Fibroblast of pulmonary artery (primary cell): Measurements from ENCODE around the gene BRD3OS.

Experiments used
- DNase-seq: peaks from one replicate; pipeline ENCODE4 v3.0.0-alpha.2; 2010; ENCODE audit warnings: low read depth
- H3K4me3 ChIP-seq: replicated peaks from 2 replicates; pipeline ENCODE4 v1.5.1; 2011; ENCODE audit warnings: low read depth, mild to moderate bottlenecking, control low read depth, low read length, moderate library complexity
- CTCF ChIP-seq: IDR thresholded peaks from 2 replicates; pipeline ENCODE4 v1.5.1; 2011; ENCODE audit warnings: mild to moderate bottlenecking, control low read depth, low read length, inconsistent platforms; ENCODE audit errors: missing control alignments

Gene BRD3OS

GRCh38 chr9:133990366-133991213 lies 34.7 kb upstream of the BRD3OS start:
- TF ChIP-seq CTCF, result no peak
- DNase-seq, result peak; percentile 70
- H3K4me3 ChIP-seq, result peak overlapping the region; percentile 76

GRCh38 chr9:133991214-133991921 lies 33.9 kb upstream of the BRD3OS start:
- H3K4me3 ChIP-seq, result peak overlapping the region; percentile 76
- TF ChIP-seq CTCF, result no peak
- DNase-seq, result no peak

- peak; percentile 54 for DNase-seq
- H3K4me3 ChIP-seq, result peak within 1 kb of the TSS; percentile 76
- no peak for TF ChIP-seq CTCF
Measured at GRCh38 chr9:133991964-133992779, 33.1 kb upstream of the BRD3OS start, which contains the start of gene VAV2. VAV2 (minus strand) TSS chr9:133992324; CDS start chr9:133992278, 46 bp downstream.

- TF ChIP-seq CTCF, result peak; percentile 38
- H3K4me3 ChIP-seq, result peak overlapping the region; percentile 76
- DNase-seq, result peak; percentile 83
Measured at GRCh38 chr9:133992780-133993634, 32.3 kb upstream of the BRD3OS start.

GRCh38 chr9:133993635-133994253 lies 31.5 kb upstream of the BRD3OS start:
- DNase-seq, result no peak
- peak overlapping the region; percentile 76 for H3K4me3 ChIP-seq
- TF ChIP-seq CTCF, result no peak
